ENCODE results near the gene DUS3L. TPM values are rescaled to one million over a fixed set of nuclear protein-coding genes. Genes with fewer than 3 reads are reported as not detected.
A peak's percentile ranks its signal among the peaks of the same experiment; 100 is the strongest.

Gene DUS3L
- total and polyA plus RNA-seq, 4 donors = 5.1 to 34.5 (median 26.6) TPM

- ATAC-seq (ENCODE audit: low FRiP score) (no peak), DNase-seq (no peak)
- Histone ChIP-seq H3K36me3 (ENCODE audit: control insufficient read depth in 1 of 2, insufficient read depth in 2 of 2, low read length in 1 of 2) (no peaks in the 10 kb centered on the region), H3K9me3 (ENCODE audit: control insufficient read depth, low read length) (no peaks in the 10 kb centered on the region), H3K27ac (ENCODE audit: low read depth in 1 of 2, low read length in 2 of 2) (no peak overlapping the region), H3K27me3 (ENCODE audit: control insufficient read depth in 1 of 2, insufficient read depth in 2 of 2, low read length in 1 of 2) (peaks cover 0 to 2% of the 10 kb centered on the region in 2 donors), H3K4me1 (ENCODE audit: control insufficient read depth in 1 of 2, insufficient read depth in 2 of 2, low read length in 2 of 2) (no peaks in the 10 kb centered on the region), H3K4me3 (ENCODE audit: low read length in 2 of 2) (no peak overlapping the region)
- WGBS, 2 donors = 91 to 93% methylated on average over 9 of the region's 9 CpGs
- intact Hi-C loops (cut with DNase I) = no loop called here
Measured at GRCh38 chr19:5831159-5831558, 40.2 kb upstream of the DUS3L start.

- 39 to 43% methylated on average over 34 of the region's 34 CpGs for WGBS, 2 donors
Measured at GRCh38 chr19:5829567-5830310, 38.8 kb upstream of the DUS3L start.

GRCh38 chr19:5828661-5829566 lies 38.0 kb upstream of the DUS3L start:
- no peaks in the 10 kb centered on the region for H3K9me3 ChIP-seq (ENCODE audit: control insufficient read depth, low read length)
- DNase-seq (no peak), ATAC-seq (ENCODE audit: low FRiP score) (no peak)
- intact Hi-C loops (cut with DNase I) = no loop called here
- H3K27me3 ChIP-seq (ENCODE audit: control insufficient read depth in 1 of 2, insufficient read depth in 2 of 2, low read length in 1 of 2) = peaks cover 0 to 2% of the 10 kb centered on the region in 2 donors
- H3K27ac ChIP-seq (ENCODE audit: low read depth in 1 of 2, low read length in 2 of 2) = no peak overlapping the region
- no peak overlapping the region for H3K4me3 ChIP-seq (ENCODE audit: low read length in 2 of 2)
- H3K36me3 ChIP-seq (ENCODE audit: control insufficient read depth in 1 of 2, insufficient read depth in 2 of 2, low read length in 1 of 2) = no peaks in the 10 kb centered on the region
- WGBS, 2 donors = 1 to 3% methylated on average over 43 to 47 of the region's 47 CpGs
- no peaks in the 10 kb centered on the region for H3K4me1 ChIP-seq (ENCODE audit: control insufficient read depth in 1 of 2, insufficient read depth in 2 of 2, low read length in 2 of 2)

More at GRCh38 chr19:5829567-5830310, 38.8 kb upstream of the DUS3L start:
- Histone ChIP-seq H3K4me1 (ENCODE audit: control insufficient read depth in 1 of 2, insufficient read depth in 2 of 2, low read length in 2 of 2) (no peaks in the 10 kb centered on the region), H3K36me3 (ENCODE audit: control insufficient read depth in 1 of 2, insufficient read depth in 2 of 2, low read length in 1 of 2) (no peaks in the 10 kb centered on the region), H3K27me3 (ENCODE audit: control insufficient read depth in 1 of 2, insufficient read depth in 2 of 2, low read length in 1 of 2) (peaks cover 0 to 2% of the 10 kb centered on the region in 2 donors), H3K4me3 (ENCODE audit: low read length in 2 of 2) (no peak overlapping the region), H3K27ac (ENCODE audit: low read depth in 1 of 2, low read length in 2 of 2) (no peak overlapping the region), H3K9me3 (ENCODE audit: control insufficient read depth, low read length) (no peaks in the 10 kb centered on the region)
- no peak for ATAC-seq (ENCODE audit: low FRiP score)
- intact Hi-C loops (cut with DNase I) = no loop called here
- DNase-seq = no peak

GRCh38 chr19:5827891-5828660 lies 37.1 kb upstream of the DUS3L start:
- 1 to 2% methylated on average over 63 to 91 of the region's 91 CpGs for WGBS, 2 donors
- intact Hi-C loops (cut with DNase I) = no loop called here
- Histone ChIP-seq H3K4me1 (ENCODE audit: control insufficient read depth in 1 of 2, insufficient read depth in 2 of 2, low read length in 2 of 2) (no peaks in the 10 kb centered on the region), H3K27me3 (ENCODE audit: control insufficient read depth in 1 of 2, insufficient read depth in 2 of 2, low read length in 1 of 2) (peaks cover 0 to 2% of the 10 kb centered on the region in 2 donors), H3K36me3 (ENCODE audit: control insufficient read depth in 1 of 2, insufficient read depth in 2 of 2, low read length in 1 of 2) (no peaks in the 10 kb centered on the region), H3K27ac (ENCODE audit: low read depth in 1 of 2, low read length in 2 of 2) (no peak overlapping the region), H3K4me3 (ENCODE audit: low read length in 2 of 2) (peak overlapping the region in 1 of 2 donors; percentile 12), H3K9me3 (ENCODE audit: control insufficient read depth, low read length) (no peaks in the 10 kb centered on the region)
- DNase-seq = peak; percentile 91 to 94
- peak; percentile 89 for ATAC-seq (ENCODE audit: low FRiP score)

- no peaks in the 10 kb centered on the region for H3K36me3 ChIP-seq (ENCODE audit: control insufficient read depth in 1 of 2, insufficient read depth in 2 of 2, low read length in 1 of 2)
- no peaks in the 10 kb centered on the region for H3K4me1 ChIP-seq (ENCODE audit: control insufficient read depth in 1 of 2, insufficient read depth in 2 of 2, low read length in 2 of 2)
- H3K9me3 ChIP-seq (ENCODE audit: control insufficient read depth, low read length) = no peaks in the 10 kb centered on the region
- H3K27me3 ChIP-seq (ENCODE audit: control insufficient read depth in 1 of 2, insufficient read depth in 2 of 2, low read length in 1 of 2) = peaks cover 0 to 2% of the 10 kb centered on the region in 2 donors
- intact Hi-C loops (cut with DNase I) = no loop called here
- H3K27ac ChIP-seq (ENCODE audit: low read depth in 1 of 2, low read length in 2 of 2) = no peak overlapping the region
- DNase-seq = no peak
- peak overlapping the region in 1 of 2 donors; percentile 12 for H3K4me3 ChIP-seq (ENCODE audit: low read length in 2 of 2)
- WGBS, 2 donors = 13 to 41% methylated on average over 9 to 37 of the region's 37 CpGs
- no peak for ATAC-seq (ENCODE audit: low FRiP score)
Measured at GRCh38 chr19:5827342-5827890, 36.5 kb upstream of the DUS3L start.

- ATAC-seq (ENCODE audit: low FRiP score) (no peak), DNase-seq (no peak)
- no peak overlapping the region for H3K27ac ChIP-seq (ENCODE audit: low read depth in 1 of 2, low read length in 2 of 2)
- WGBS, 2 donors = 14 to 16% methylated on average over 24 of the region's 24 CpGs
- peaks cover 0 to 2% of the 10 kb centered on the region in 2 donors for H3K27me3 ChIP-seq (ENCODE audit: control insufficient read depth in 1 of 2, insufficient read depth in 2 of 2, low read length in 1 of 2)
- intact Hi-C loops (cut with DNase I) = no loop called here
- no peak overlapping the region for H3K4me3 ChIP-seq (ENCODE audit: low read length in 2 of 2)
- H3K36me3 ChIP-seq (ENCODE audit: control insufficient read depth in 1 of 2, insufficient read depth in 2 of 2, low read length in 1 of 2) = no peaks in the 10 kb centered on the region
- no peaks in the 10 kb centered on the region for H3K4me1 ChIP-seq (ENCODE audit: control insufficient read depth in 1 of 2, insufficient read depth in 2 of 2, low read length in 2 of 2)
- no peaks in the 10 kb centered on the region for H3K9me3 ChIP-seq (ENCODE audit: control insufficient read depth, low read length)
Measured at GRCh38 chr19:5826531-5827341, 35.8 kb upstream of the DUS3L start.

- ATAC-seq (ENCODE audit: low FRiP score) (no peak), DNase-seq (no peak)
- Histone ChIP-seq H3K27me3 (ENCODE audit: control insufficient read depth in 1 of 2, insufficient read depth in 2 of 2, low read length in 1 of 2) (peaks cover 0 to 2% of the 10 kb centered on the region in 2 donors), H3K36me3 (ENCODE audit: control insufficient read depth in 1 of 2, insufficient read depth in 2 of 2, low read length in 1 of 2) (no peaks in the 10 kb centered on the region), H3K27ac (ENCODE audit: low read depth in 1 of 2, low read length in 2 of 2) (no peak overlapping the region), H3K9me3 (ENCODE audit: control insufficient read depth, low read length) (no peaks in the 10 kb centered on the region), H3K4me1 (ENCODE audit: control insufficient read depth in 1 of 2, insufficient read depth in 2 of 2, low read length in 2 of 2) (no peaks in the 10 kb centered on the region), H3K4me3 (ENCODE audit: low read length in 2 of 2) (no peak overlapping the region)
- 90 to 92% methylated on average over 21 of the region's 21 CpGs for WGBS, 2 donors
- intact Hi-C loops (cut with DNase I) = no loop called here
Measured at GRCh38 chr19:5825178-5825577, 34.2 kb upstream of the DUS3L start.

Data from aorta (tissue), 5 donors.